Activated CD4-positive, alpha-beta T cell treated with anti-CD3 and anti-CD28 coated beads, Interleukin-2, amount 10 ng/mL, durations not matched to agents 7 days and 5 days (primary cell): ENCODE results near the gene ESR1. TPM values are rescaled to one million over a fixed set of nuclear protein-coding genes. Genes with fewer than 3 reads are reported as not detected.
"Not testable (repeated sequence)": the region's sequence is repeated elsewhere in the genome, so short reads cannot be mapped to it uniquely, and the experiment has no call there.

Experiments
- CTCF ChIA-PET: fragments of 350-600 bp; sonication (Branson Sonifier 250); formaldehyde crosslinking; loops from one replicate; lab custom pipeline; 2021; ENCODE audit warnings: antibody characterized with exemption; lab: Charles Lee
- POLR2A ChIA-PET: fragments of 350-600 bp; sonication (Branson Sonifier 250); formaldehyde crosslinking; loops from one replicate; lab custom pipeline; 2021; ENCODE audit warnings: antibody characterized with exemption; lab: Charles Lee
- DNase-seq: peaks from one replicate; pipeline ENCODE4 v3.0.0-alpha.2; 2020
- H3K27ac Mint-ChIP-seq: one replicate; pipeline ENCODE4 v1.8.0; 2021; ENCODE audit warnings: mild to moderate bottlenecking, moderate library complexity, mixed read lengths
- H3K27me3 Mint-ChIP-seq: one replicate; pipeline ENCODE4 v1.8.0; 2021; ENCODE audit warnings: mixed read lengths
- H3K36me3 Mint-ChIP-seq: one replicate; pipeline ENCODE4 v1.8.0; 2021; ENCODE audit warnings: low read depth, mixed read lengths
- H3K4me1 Mint-ChIP-seq: one replicate; pipeline ENCODE4 v1.8.0; 2021; ENCODE audit warnings: mixed read lengths
- H3K4me3 Mint-ChIP-seq: one replicate; pipeline ENCODE4 v1.8.0; 2021; ENCODE audit warnings: mild to moderate bottlenecking, moderate library complexity, mixed read lengths
- H3K9me3 Mint-ChIP-seq: one replicate; pipeline ENCODE4 v1.8.0; 2021; ENCODE audit warnings: mixed read lengths
- total RNA-seq, 2 experiments: library from RNA; stranded (reverse); gene quantifications; one replicate each; pipeline ENCODE4 v1.2.3, GENCODE V29; 2021

Gene ESR1
- total RNA-seq, 2 experiments from 2014 or later: 1.00 to 2.2 TPM

DNA sequence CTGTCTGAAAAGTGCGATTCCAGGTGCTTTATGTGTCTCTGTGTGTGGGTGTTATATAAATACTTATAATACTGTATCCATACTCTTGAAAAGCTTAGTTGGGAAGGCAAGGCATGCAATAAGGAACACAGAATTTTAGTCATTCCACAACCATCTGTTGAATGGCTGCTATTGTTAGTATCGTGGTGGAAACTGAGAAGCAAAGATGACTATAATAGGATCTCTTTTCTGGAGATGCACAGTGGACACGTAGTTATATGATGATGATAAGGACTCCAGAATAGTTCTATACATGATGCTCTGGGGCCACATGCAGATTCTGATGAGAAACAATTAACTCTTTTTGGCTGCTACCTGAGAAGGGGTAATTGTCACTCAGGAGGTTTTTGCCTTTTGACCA lies 25.2 kb downstream of the ESR1 start:
- H3K4me1 Mint-ChIP-seq: no peaks in the 10 kb centered on the region
- ChIA-PET POLR2A (no interaction called here), CTCF (no interaction called here)
- H3K36me3 Mint-ChIP-seq: no peaks in the 10 kb centered on the region
- H3K27ac Mint-ChIP-seq: no peak overlapping the region
- H3K4me3 Mint-ChIP-seq: no peak overlapping the region
- no peaks in the 10 kb centered on the region for H3K27me3 Mint-ChIP-seq
- H3K9me3 Mint-ChIP-seq: no peaks in the 10 kb centered on the region
- DNase-seq: no peak

DNA sequence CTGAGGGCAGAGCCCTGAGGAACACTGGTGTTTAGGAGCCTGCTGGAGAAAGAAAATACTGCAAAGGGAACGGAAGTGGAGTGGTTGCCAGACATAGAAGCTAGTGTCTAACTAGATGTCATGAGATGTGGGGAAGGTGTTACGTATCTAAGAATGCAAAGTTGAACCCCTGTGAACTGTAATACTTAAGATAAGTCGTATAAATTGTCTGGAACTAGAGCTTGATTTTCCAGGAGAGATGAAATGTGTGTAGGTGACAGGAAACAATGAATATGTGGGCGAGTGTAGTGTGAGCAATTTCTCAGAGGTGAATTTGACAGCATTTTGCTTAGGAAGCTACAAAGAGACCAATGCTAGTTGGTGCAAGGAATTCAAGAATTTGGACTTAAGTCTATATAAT lies 27.9 kb downstream of the ESR1 start:
- H3K36me3 Mint-ChIP-seq: no peaks in the 10 kb centered on the region
- H3K27ac Mint-ChIP-seq: no peak overlapping the region
- CTCF ChIA-PET: interaction anchor here (0.5 kb wide), 1 partner anchor 42 kb away, joined by 3 read pairs; no protein-coding TSS in a partner anchor
- no peaks in the 10 kb centered on the region for H3K4me1 Mint-ChIP-seq
- POLR2A ChIA-PET: no interaction called here
- no peaks in the 10 kb centered on the region for H3K9me3 Mint-ChIP-seq
- no peak overlapping the region for H3K4me3 Mint-ChIP-seq
- H3K27me3 Mint-ChIP-seq: no peaks in the 10 kb centered on the region
- DNase-seq: no peak

DNA sequence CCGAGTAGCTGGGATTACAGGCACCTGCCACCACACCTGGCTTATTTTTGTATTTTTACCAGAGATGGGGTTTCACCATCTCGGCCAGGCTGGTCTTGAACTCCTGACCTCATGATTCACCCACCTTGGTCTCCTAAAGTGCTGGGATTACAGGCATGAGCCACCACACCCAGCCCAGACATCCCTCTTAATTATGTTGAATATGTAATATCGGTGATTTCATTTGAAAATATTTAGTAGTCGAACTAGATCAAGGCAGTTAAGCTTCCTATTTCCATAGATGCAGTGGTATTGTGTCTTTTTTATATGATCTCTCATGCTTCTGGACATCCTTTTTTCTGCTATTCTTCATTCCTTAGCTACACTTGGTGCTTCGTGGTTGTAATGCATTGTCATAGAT lies 29.7 kb downstream of the ESR1 start:
- Mint-ChIP-seq H3K27ac (no peak overlapping the region), H3K36me3 (no peaks in the 10 kb centered on the region), H3K9me3 (no peaks in the 10 kb centered on the region), H3K4me3 (no peak overlapping the region), H3K27me3 (no peaks in the 10 kb centered on the region), H3K4me1 (peaks cover 2% of the 10 kb centered on the region)
- ChIA-PET POLR2A (no interaction called here), CTCF (no interaction called here)
- no peak for DNase-seq

GRCh38 chr6:151842816-151843215 lies 35.3 kb downstream of the ESR1 start:
- no peaks in the 10 kb centered on the region for H3K27me3 Mint-ChIP-seq
- H3K36me3 Mint-ChIP-seq: no peaks in the 10 kb centered on the region
- ChIA-PET POLR2A (no interaction called here), CTCF (no interaction called here)
- peaks cover 2% of the 10 kb centered on the region for H3K4me1 Mint-ChIP-seq
- no peak for DNase-seq
- no peak overlapping the region for H3K27ac Mint-ChIP-seq
- no peaks in the 10 kb centered on the region for H3K9me3 Mint-ChIP-seq
- H3K4me3 Mint-ChIP-seq: no peak overlapping the region

- ChIA-PET POLR2A (interaction anchor here (0.6 kb wide), 1 partner anchor 339 kb away, joined by 5 read pairs; no protein-coding TSS in a partner anchor), CTCF (no interaction called here)
- DNase-seq: peak; percentile 15
- Mint-ChIP-seq H3K9me3 (no peaks in the 10 kb centered on the region), H3K4me1 (no peaks in the 10 kb centered on the region), H3K27ac (no peak overlapping the region), H3K4me3 (no peak overlapping the region), H3K27me3 (no peaks in the 10 kb centered on the region), H3K36me3 (no peaks in the 10 kb centered on the region)
These were observed 39.6 kb downstream of the ESR1 start for GRCh38 chr6:151847064-151847463.

DNA sequence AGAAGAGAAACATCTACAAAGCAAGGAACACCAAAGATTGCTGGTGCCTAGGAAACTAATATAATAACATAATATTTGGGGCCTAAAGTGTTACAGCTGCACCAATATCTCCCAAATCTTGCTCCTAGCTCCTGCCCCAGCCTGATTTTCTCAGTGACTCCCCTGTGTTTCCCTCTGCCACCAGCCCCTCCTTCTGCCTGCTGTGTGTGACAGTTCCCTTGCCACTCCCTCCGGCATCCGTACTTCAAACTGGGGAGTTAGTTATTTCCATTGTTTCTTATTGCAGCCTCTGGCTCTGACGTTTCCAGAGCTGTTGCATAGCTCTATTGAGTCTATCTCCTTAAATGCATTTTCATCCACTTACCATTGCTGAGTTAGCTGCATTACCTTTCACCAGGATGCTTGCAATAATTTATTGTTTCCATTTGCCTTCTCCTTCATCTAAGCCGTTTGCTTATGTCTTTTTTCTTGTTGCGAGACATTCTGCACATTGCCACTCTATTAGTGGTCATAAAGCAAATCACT lies 43.1 kb downstream of the ESR1 start:
- CTCF ChIA-PET: no interaction called here

DNA sequence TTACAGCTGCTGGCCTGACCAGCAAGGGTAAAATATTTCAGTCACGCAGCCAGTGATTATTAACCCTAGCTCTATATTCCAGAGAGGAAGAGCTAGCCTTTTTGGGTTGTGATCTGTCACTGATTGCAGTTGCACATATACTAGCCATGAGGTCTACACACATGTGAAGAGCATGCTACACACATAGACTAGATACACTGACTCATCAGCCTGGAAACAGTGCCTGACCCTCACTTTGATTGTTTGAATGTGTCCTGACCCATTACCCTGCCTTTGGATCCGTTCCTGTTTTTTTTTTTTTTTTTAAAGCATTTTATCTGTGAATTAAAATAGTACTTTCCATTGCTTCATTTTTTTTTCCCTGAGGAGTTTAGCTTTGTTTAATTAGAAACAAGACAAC lies 50.8 kb downstream of the ESR1 start:
- H3K27ac Mint-ChIP-seq: no peak overlapping the region
- H3K4me3 Mint-ChIP-seq: no peak overlapping the region
- H3K4me1 Mint-ChIP-seq: no peaks in the 10 kb centered on the region
- H3K9me3 Mint-ChIP-seq: no peaks in the 10 kb centered on the region
- H3K27me3 Mint-ChIP-seq: no peaks in the 10 kb centered on the region
- POLR2A ChIA-PET: no interaction called here
- no peaks in the 10 kb centered on the region for H3K36me3 Mint-ChIP-seq
- no peak for DNase-seq
- CTCF ChIA-PET: no interaction called here

More for the DNA sequence above, 43.1 kb downstream of the ESR1 start:
- Mint-ChIP-seq H3K4me1 (no peaks in the 10 kb centered on the region), H3K9me3 (no peaks in the 10 kb centered on the region), H3K27me3 (no peaks in the 10 kb centered on the region), H3K27ac (no peak overlapping the region), H3K36me3 (no peaks in the 10 kb centered on the region), H3K4me3 (no peak overlapping the region)
- no peak for DNase-seq
- POLR2A ChIA-PET: no interaction called here

DNA sequence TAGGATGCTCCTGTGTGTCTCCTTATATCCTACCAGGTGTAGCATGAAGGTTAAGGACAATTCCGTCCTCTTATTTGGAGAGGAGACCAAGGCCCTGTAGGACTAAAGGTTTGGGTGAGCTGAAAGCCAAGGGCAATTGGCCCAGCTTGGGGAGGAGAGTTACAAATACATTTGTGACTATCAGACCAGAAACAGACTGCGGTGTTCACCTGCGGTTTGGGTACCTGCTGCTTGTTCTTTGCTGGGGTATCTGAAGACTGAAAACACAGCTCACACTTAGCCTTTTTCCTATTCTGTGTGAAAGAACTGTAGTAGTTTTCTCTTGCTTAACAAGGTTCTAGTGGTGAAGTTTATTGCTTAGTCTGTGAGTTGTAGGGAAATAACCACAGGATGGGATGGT lies 55.0 kb downstream of the ESR1 start:
- CTCF ChIA-PET: no interaction called here
- DNase-seq: no peak
- Mint-ChIP-seq H3K4me1 (no peaks in the 10 kb centered on the region), H3K36me3 (no peaks in the 10 kb centered on the region), H3K27me3 (no peaks in the 10 kb centered on the region), H3K9me3 (peaks cover 3% of the 10 kb centered on the region), H3K27ac (no peak overlapping the region), H3K4me3 (no peak overlapping the region)
- POLR2A ChIA-PET: no interaction called here

GRCh38 chr6:151867361-151867869 lies 59.9 kb downstream of the ESR1 start:
- POLR2A ChIA-PET, H3K4me3 Mint-ChIP-seq, H3K27me3 Mint-ChIP-seq, H3K36me3 Mint-ChIP-seq, H3K27ac Mint-ChIP-seq, DNase-seq, CTCF ChIA-PET, H3K4me1 Mint-ChIP-seq, H3K9me3 Mint-ChIP-seq: not testable (repeated sequence)

- POLR2A ChIA-PET: no interaction called here
- no peaks in the 10 kb centered on the region for H3K27me3 Mint-ChIP-seq
- no peaks in the 10 kb centered on the region for H3K36me3 Mint-ChIP-seq
- no peaks in the 10 kb centered on the region for H3K4me1 Mint-ChIP-seq
- H3K9me3 Mint-ChIP-seq: peaks cover 3% of the 10 kb centered on the region
- CTCF ChIA-PET: no interaction called here
- H3K4me3 Mint-ChIP-seq: no peak overlapping the region
- DNase-seq: no peak
- no peak overlapping the region for H3K27ac Mint-ChIP-seq
These were observed 61.9 kb downstream of the ESR1 start for GRCh38 chr6:151869345-151869744.

GRCh38 chr6:151869787-151870186 lies 62.3 kb downstream of the ESR1 start:
- Mint-ChIP-seq H3K27me3 (no peaks in the 10 kb centered on the region), H3K36me3 (no peaks in the 10 kb centered on the region), H3K9me3 (peaks cover 3% of the 10 kb centered on the region), H3K4me3 (no peak overlapping the region), H3K4me1 (no peaks in the 10 kb centered on the region), H3K27ac (no peak overlapping the region)
- CTCF ChIA-PET: no interaction called here
- POLR2A ChIA-PET: no interaction called here
- DNase-seq: no peak

- POLR2A ChIA-PET: no interaction called here
These were observed 62.9 kb downstream of the ESR1 start for GRCh38 chr6:151870375-151870774.

GRCh38 chr6:151875524-151875923 lies 68.0 kb downstream of the ESR1 start:
- CTCF ChIA-PET: no interaction called here
- no peaks in the 10 kb centered on the region for H3K4me1 Mint-ChIP-seq
- H3K36me3 Mint-ChIP-seq: no peaks in the 10 kb centered on the region
- no peaks in the 10 kb centered on the region for H3K9me3 Mint-ChIP-seq
- no peak overlapping the region for H3K27ac Mint-ChIP-seq
- DNase-seq: no peak
- H3K4me3 Mint-ChIP-seq: no peak overlapping the region
- no peaks in the 10 kb centered on the region for H3K27me3 Mint-ChIP-seq
- POLR2A ChIA-PET: no interaction called here

More at GRCh38 chr6:151870375-151870774, 62.9 kb downstream of the ESR1 start:
- Mint-ChIP-seq H3K27me3 (no peaks in the 10 kb centered on the region), H3K4me3 (no peak overlapping the region), H3K36me3 (no peaks in the 10 kb centered on the region), H3K4me1 (no peaks in the 10 kb centered on the region), H3K9me3 (peaks cover under 1% of the 10 kb centered on the region), H3K27ac (no peak overlapping the region)
- DNase-seq: no peak
- CTCF ChIA-PET: interaction anchor here (0.8 kb wide), 1 partner anchor 12 kb away, joined by 3 read pairs; no protein-coding TSS in a partner anchor

GRCh38 chr6:151876122-151876521 lies 68.6 kb downstream of the ESR1 start:
- Mint-ChIP-seq H3K4me3 (no peak overlapping the region), H3K4me1 (no peaks in the 10 kb centered on the region), H3K9me3 (no peaks in the 10 kb centered on the region), H3K27me3 (no peaks in the 10 kb centered on the region), H3K27ac (no peak overlapping the region), H3K36me3 (no peaks in the 10 kb centered on the region)
- CTCF ChIA-PET: no interaction called here
- POLR2A ChIA-PET: no interaction called here
- DNase-seq: no peak
